NCI-H1436 treated with DMSO at 0.1 percent for 48 hours (cell line): ENCODE measurements around the gene SLC7A6.

ENCODE experiments used
- DNase-seq: peaks from one replicate; lab custom pipeline; 2025; lab: John Stamatoyannopoulos, UW

SLC7A6 gene

GRCh38 chr16:68264128-68265077 lies at the start of gene SLC7A6:
SLC7A6 (plus strand) TSS chr16:68264526; CDS start chr16:68274727, 10,201 bp downstream.
- DNase-seq = no peak

- DNase-seq = no peak
Observed at GRCh38 chr16:68214726-68215125, 49.6 kb upstream of the SLC7A6 start.

GRCh38 chr16:68215302-68215701 lies 49.0 kb upstream of the SLC7A6 start:
- DNase-seq = no peak

- DNase-seq = no peak
Observed at GRCh38 chr16:68216240-68216639, 48.1 kb upstream of the SLC7A6 start.

GRCh38 chr16:68217506-68217905 lies 46.8 kb upstream of the SLC7A6 start:
- DNase-seq = no peak

- DNase-seq = no peak
Observed at GRCh38 chr16:68219725-68220351, 44.5 kb upstream of the SLC7A6 start.

GRCh38 chr16:68223072-68223471 lies 41.3 kb upstream of the SLC7A6 start:
- DNase-seq = no peak

- DNase-seq = no peak
Observed at GRCh38 chr16:68226116-68226515, 38.2 kb upstream of the SLC7A6 start.

GRCh38 chr16:68227183-68227793 lies 37.0 kb upstream of the SLC7A6 start:
- DNase-seq = no peak

- no peak for DNase-seq
Observed at GRCh38 chr16:68227850-68228553, 36.3 kb upstream of the SLC7A6 start.

GRCh38 chr16:68228652-68229051 lies 35.7 kb upstream of the SLC7A6 start:
- DNase-seq = no peak

- DNase-seq = no peak
Observed at GRCh38 chr16:68229431-68230175, 34.7 kb upstream of the SLC7A6 start.

GRCh38 chr16:68230176-68230571 lies 34.2 kb upstream of the SLC7A6 start:
- no peak for DNase-seq

- no peak for DNase-seq
Observed at GRCh38 chr16:68230956-68231355, 33.4 kb upstream of the SLC7A6 start.

GRCh38 chr16:68231384-68232136 lies 32.8 kb upstream of the SLC7A6 start:
- DNase-seq = no peak

- no peak for DNase-seq
Observed at GRCh38 chr16:68232335-68232734, 32.0 kb upstream of the SLC7A6 start.

GRCh38 chr16:68233085-68233834 lies 31.1 kb upstream of the SLC7A6 start:
- DNase-seq = no peak

GRCh38 chr16:68233835-68234187 lies 30.5 kb upstream of the SLC7A6 start:
- DNase-seq = no peak

- DNase-seq = no peak
Observed at GRCh38 chr16:68234188-68235107, 29.9 kb upstream of the SLC7A6 start.
